Endothelial cell (in vitro differentiated cells): Measurements from ENCODE around the gene HSH2D. TPM values are rescaled to one million over a fixed set of nuclear protein-coding genes. Genes with fewer than 3 reads are reported as not detected.

ENCODE experiments used
- DNase-seq: peaks from one replicate; pipeline ENCODE4 v3.0.0; 2021; ENCODE audit warnings: low spot score
- H3K27ac Mint-ChIP-seq: one replicate; pipeline ENCODE4 v1.8.0; 2021; ENCODE audit warnings: mixed read lengths, inconsistent platforms; ENCODE audit not compliant: unreplicated experiment
- H3K27me3 Mint-ChIP-seq: one replicate; pipeline ENCODE4 v1.8.0; 2021; ENCODE audit warnings: mild to moderate bottlenecking, moderate library complexity, mixed read lengths, inconsistent platforms; ENCODE audit not compliant: unreplicated experiment
- H3K36me3 Mint-ChIP-seq: one replicate; pipeline ENCODE4 v1.8.0; 2021; ENCODE audit warnings: mild to moderate bottlenecking, low read depth, mixed read lengths, inconsistent platforms; ENCODE audit not compliant: unreplicated experiment
- H3K4me1 Mint-ChIP-seq: one replicate; pipeline ENCODE4 v1.8.0; 2021; ENCODE audit warnings: mild to moderate bottlenecking, mixed read lengths, inconsistent platforms; ENCODE audit not compliant: unreplicated experiment
- H3K4me3 Mint-ChIP-seq: one replicate; pipeline ENCODE4 v1.8.0; 2021; ENCODE audit warnings: mild to moderate bottlenecking, mixed read lengths, inconsistent platforms; ENCODE audit not compliant: unreplicated experiment
- H3K9me3 Mint-ChIP-seq: one replicate; pipeline ENCODE4 v1.8.0; 2021; ENCODE audit warnings: mixed read lengths, inconsistent platforms; ENCODE audit not compliant: unreplicated experiment
- CTCF ChIP-seq: fragments of 200-600 bp; sonication (generic); IDR thresholded peaks from one replicate; pipeline ENCODE4 v1.5.0; 2021; ENCODE audit warnings: antibody characterized with exemption; ENCODE audit not compliant: unreplicated experiment
- total RNA-seq: library from RNA; stranded (reverse); fragmentation: NEBNext Ultra II Directional; extraction: Animal tissue kit (Norgen Biotek cat#: 25700); gene quantifications from one replicate; pipeline ENCODE4 v1.2.1, GENCODE V29; 2021; ENCODE audit not compliant: unreplicated experiment

Gene HSH2D
- total RNA-seq, 1 donor from 2014 or later, result not detected

GRCh38 chr19:16127776-16128371, 15.6 kb upstream of the HSH2D start:
- DNase-seq, result no peak
- Mint-ChIP-seq H3K27me3 (peaks cover 8% of the 10 kb centered on the region), H3K4me3 (no peak overlapping the region), H3K27ac (no peak overlapping the region), H3K4me1 (no peaks in the 10 kb centered on the region), H3K9me3 (no peaks in the 10 kb centered on the region), H3K36me3 (peaks cover 57% of the 10 kb centered on the region)
- no peak for TF ChIP-seq CTCF

- H3K27ac Mint-ChIP-seq, result no peak overlapping the region
- peaks cover 7% of the 10 kb centered on the region for H3K27me3 Mint-ChIP-seq
- TF ChIP-seq CTCF, result no peak
- no peaks in the 10 kb centered on the region for H3K4me1 Mint-ChIP-seq
- H3K4me3 Mint-ChIP-seq, result peak overlapping the region; percentile 12
- H3K36me3 Mint-ChIP-seq, result peaks cover 70% of the 10 kb centered on the region
- DNase-seq, result no peak
- peaks cover 4% of the 10 kb centered on the region for H3K9me3 Mint-ChIP-seq
These were observed 11.8 kb upstream of the HSH2D start for GRCh38 chr19:16131648-16132047.

- H3K4me1 Mint-ChIP-seq, result no peaks in the 10 kb centered on the region
- peaks cover 60% of the 10 kb centered on the region for H3K36me3 Mint-ChIP-seq
- H3K4me3 Mint-ChIP-seq, result no peak overlapping the region
- peaks cover 4% of the 10 kb centered on the region for H3K9me3 Mint-ChIP-seq
- TF ChIP-seq CTCF, result no peak
- no peak overlapping the region for H3K27ac Mint-ChIP-seq
- H3K27me3 Mint-ChIP-seq, result peaks cover 6% of the 10 kb centered on the region
- DNase-seq, result no peak
These were observed 9.7 kb upstream of the HSH2D start for GRCh38 chr19:16133818-16134217.

GRCh38 chr19:16134510-16134909, 9.0 kb upstream of the HSH2D start:
- peak overlapping the region; percentile 37 for H3K4me3 Mint-ChIP-seq
- H3K27me3 Mint-ChIP-seq, result peaks cover 6% of the 10 kb centered on the region
- no peaks in the 10 kb centered on the region for H3K4me1 Mint-ChIP-seq
- DNase-seq, result no peak
- peaks cover 4% of the 10 kb centered on the region for H3K9me3 Mint-ChIP-seq
- H3K27ac Mint-ChIP-seq, result no peak overlapping the region
- peaks cover 55% of the 10 kb centered on the region for H3K36me3 Mint-ChIP-seq
- no peak for TF ChIP-seq CTCF

- no peaks in the 10 kb centered on the region for H3K4me1 Mint-ChIP-seq
- peaks cover 45% of the 10 kb centered on the region for H3K36me3 Mint-ChIP-seq
- H3K9me3 Mint-ChIP-seq, result peaks cover 4% of the 10 kb centered on the region
- TF ChIP-seq CTCF, result no peak
- DNase-seq, result no peak
- peaks cover 6% of the 10 kb centered on the region for H3K27me3 Mint-ChIP-seq
- H3K4me3 Mint-ChIP-seq, result peak overlapping the region; percentile 27
- peak overlapping the region; percentile 14 for H3K27ac Mint-ChIP-seq
These were observed 7.9 kb upstream of the HSH2D start for GRCh38 chr19:16135430-16136127.
